CD4-positive, alpha-beta memory T cell (primary cell): ENCODE data around the gene SLC6A18. TPM values are rescaled to one million over a fixed set of nuclear protein-coding genes. Genes with fewer than 3 reads are reported as not detected.

ENCODE experiments used
- CTCF ChIA-PET: fragments of 350-600 bp; sonication (Branson Sonifier 250); formaldehyde crosslinking; loops from one replicate; lab custom pipeline; 2021; ENCODE audit warnings: inconsistent platforms; ENCODE audit not compliant: partially characterized antibody; lab: Charles Lee
- POLR2A ChIA-PET: fragments of 350-600 bp; sonication (Branson Sonifier 250); formaldehyde crosslinking; loops from one replicate; lab custom pipeline; 2021; ENCODE audit not compliant: partially characterized antibody; lab: Charles Lee
- DNase-seq, 5 donors: peaks; one replicate each; pipeline versions ENCODE4 v3.0.0 to v3.0.0-alpha.2; 2020 to 2022; ENCODE audit warnings: mixed read lengths in 1 of 5
- H3K27ac ChIP-seq: one replicate; pipeline ENCODE4 v1.7.0; 2013; ENCODE audit warnings: low read depth, low read length
- H3K27me3 ChIP-seq: 2 replicates; pipeline ENCODE4 v1.7.0; 2013; ENCODE audit warnings: mild to moderate bottlenecking, low read length, moderate library complexity; ENCODE audit not compliant: insufficient read depth
- H3K36me3 ChIP-seq: 2 replicates; pipeline ENCODE4 v1.7.0; 2013; ENCODE audit warnings: mild to moderate bottlenecking, low read length, moderate library complexity; ENCODE audit not compliant: insufficient read depth
- H3K4me1 ChIP-seq: 2 replicates; pipeline ENCODE4 v1.7.0; 2013; ENCODE audit warnings: mild to moderate bottlenecking, low read length, moderate library complexity; ENCODE audit not compliant: insufficient read depth
- H3K4me3 ChIP-seq, 2 donors: one replicate each; pipeline ENCODE4 v1.7.0; 2013; ENCODE audit warnings: low read length in 2 of 2, mild to moderate bottlenecking in 1 of 2
- H3K9me3 ChIP-seq, 2 donors: one replicate each; pipeline ENCODE4 v1.7.0; 2013; ENCODE audit warnings: low read length in 2 of 2, control low read depth in 1 of 2; ENCODE audit not compliant: control insufficient read depth in 1 of 2
- H3K27ac Mint-ChIP-seq, 7 donors: one replicate each; pipeline ENCODE4 v1.8.0; 2020 to 2021; ENCODE audit warnings: mixed read lengths in 7 of 7, mild to moderate bottlenecking in 6 of 7, inconsistent platforms in 3 of 7, moderate library complexity in 3 of 7
- H3K27me3 Mint-ChIP-seq, 2 donors: one replicate each; pipeline ENCODE4 v1.8.0; 2020 to 2021; ENCODE audit warnings: mixed read lengths in 2 of 2
- H3K36me3 Mint-ChIP-seq, 2 donors: one replicate each; pipeline ENCODE4 v1.8.0; 2020 to 2021; ENCODE audit warnings: mixed read lengths in 2 of 2, inconsistent platforms in 1 of 2, mild to moderate bottlenecking in 1 of 2
- H3K4me1 Mint-ChIP-seq, 4 donors: one replicate each; pipeline ENCODE4 v1.8.0; 2020 to 2021; ENCODE audit warnings: mixed read lengths in 4 of 4, mild to moderate bottlenecking in 1 of 4
- H3K4me3 Mint-ChIP-seq, 8 donors: one replicate each; pipeline ENCODE4 v1.8.0; 2020 to 2021; ENCODE audit warnings: mixed read lengths in 8 of 8, mild to moderate bottlenecking in 7 of 8, moderate library complexity in 6 of 8, inconsistent platforms in 3 of 8
- H3K9me3 Mint-ChIP-seq, 8 donors: one replicate each; pipeline ENCODE4 v1.8.0; 2020 to 2021; ENCODE audit warnings: mixed read lengths in 8 of 8, mild to moderate bottlenecking in 5 of 8, inconsistent platforms in 3 of 8, moderate library complexity in 1 of 8
- intact Hi-C: fragments of 100-400 bp; cut with micrococcal nuclease; formaldehyde crosslinking; loops from one replicate; pipeline ENCODE4 v1.15.1; 2023
- polyA plus RNA-seq, 2 donors: library from polyadenylated mRNA; unstranded; fragments of 300-500 nt; fragmentation: Illumina TruSeq; gene quantifications; one replicate each; pipeline ENCODE4 v1.2.3, GENCODE V29; 2021
- total RNA-seq, 2 experiments: library from RNA; stranded (reverse); gene quantifications; one replicate each; pipeline ENCODE4 v1.2.3, GENCODE V29; 2021

SLC6A18 gene
- total and polyA plus RNA-seq, 4 experiments from 2014 or later: not detected

DNA sequence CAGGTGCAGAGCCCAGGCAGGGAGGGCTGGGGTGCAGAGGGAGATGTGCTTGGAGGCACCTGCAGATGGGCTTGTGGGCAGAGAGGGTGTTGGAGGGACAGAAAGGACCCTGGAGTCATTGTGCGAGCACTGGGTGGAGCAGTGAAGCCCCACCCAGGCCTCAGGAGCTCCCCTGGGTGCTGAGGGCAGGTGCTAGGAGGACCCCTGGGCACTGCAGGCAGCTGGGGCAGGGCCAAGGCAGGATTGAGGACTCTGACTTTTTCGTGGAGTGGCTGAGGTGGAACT lies 10.3 kb upstream of the SLC6A18 start:
- peaks cover 0 to 3% (median 0%) of the 10 kb centered on the region in 8 donors for H3K9me3 Mint-ChIP-seq
- no peak overlapping the region for H3K4me3 Mint-ChIP-seq
- Histone ChIP-seq H3K4me3 (no peak overlapping the region), H3K27ac (no peak overlapping the region), H3K9me3 (no peaks in the 10 kb centered on the region), H3K36me3 (no peaks in the 10 kb centered on the region), H3K27me3 (no peaks in the 10 kb centered on the region), H3K4me1 (no peaks in the 10 kb centered on the region)
- CTCF ChIA-PET: interaction anchor here (1.6 kb wide), 1 partner anchor 47 kb away, joined by 4 read pairs; no protein-coding TSS in a partner anchor
- H3K27ac Mint-ChIP-seq: no peak overlapping the region
- H3K4me1 Mint-ChIP-seq: no peaks in the 10 kb centered on the region
- intact Hi-C loops: no loop called here
- no peaks in the 10 kb centered on the region for H3K36me3 Mint-ChIP-seq
- POLR2A ChIA-PET: no interaction called here
- DNase-seq: no peak
- H3K27me3 Mint-ChIP-seq: no peaks in the 10 kb centered on the region

DNA sequence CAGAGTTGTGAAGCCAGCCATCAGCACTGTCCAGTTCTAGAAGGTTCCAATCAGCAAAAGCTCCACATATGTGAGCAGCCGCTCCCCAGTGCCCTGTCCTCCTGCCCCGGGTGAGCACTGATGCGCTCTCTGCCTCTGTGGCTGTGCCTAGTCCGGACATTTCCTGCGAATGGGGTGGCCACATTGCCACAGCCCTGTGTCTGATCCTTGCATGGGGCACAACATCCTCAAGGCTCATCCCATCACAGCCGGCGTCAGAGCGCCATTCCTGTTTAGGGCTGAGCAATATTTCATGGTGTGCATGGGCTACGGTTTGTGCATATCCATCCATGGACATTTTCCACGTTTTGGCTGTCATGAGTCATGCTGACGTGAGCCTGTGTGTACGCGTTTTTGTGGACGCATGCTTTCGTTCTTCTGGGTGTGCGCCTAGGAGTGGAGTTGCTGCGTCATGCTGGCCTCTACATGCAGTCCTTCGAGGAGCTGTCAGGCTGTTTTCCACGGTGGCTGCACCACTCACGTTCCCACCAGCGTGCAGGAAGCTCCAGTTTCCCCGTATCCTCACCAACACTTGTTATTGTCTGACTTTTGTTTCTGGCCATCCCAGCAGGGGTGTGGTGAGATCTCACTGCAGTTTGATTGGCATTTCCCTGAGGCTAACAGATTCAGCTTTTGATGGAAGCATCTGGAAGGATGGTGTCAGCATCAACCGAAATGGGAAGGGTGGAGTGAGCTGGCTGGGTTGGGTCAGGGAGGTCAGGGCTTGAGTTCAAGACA lies 9.7 kb upstream of the SLC6A18 start:
- Histone ChIP-seq H3K36me3 (no peaks in the 10 kb centered on the region), H3K4me1 (no peaks in the 10 kb centered on the region), H3K9me3 (no peaks in the 10 kb centered on the region), H3K27me3 (no peaks in the 10 kb centered on the region), H3K27ac (no peak overlapping the region), H3K4me3 (no peak overlapping the region)
- peaks cover 0 to 3% (median 0%) of the 10 kb centered on the region in 8 donors for H3K9me3 Mint-ChIP-seq
- H3K27ac Mint-ChIP-seq: no peak overlapping the region
- no peak overlapping the region for H3K4me3 Mint-ChIP-seq
- no peak for DNase-seq
- intact Hi-C loops: no loop called here
- ChIA-PET POLR2A (no interaction called here), CTCF (no interaction called here)
- no peaks in the 10 kb centered on the region for H3K27me3 Mint-ChIP-seq
- no peaks in the 10 kb centered on the region for H3K36me3 Mint-ChIP-seq
- no peaks in the 10 kb centered on the region for H3K4me1 Mint-ChIP-seq

DNA sequence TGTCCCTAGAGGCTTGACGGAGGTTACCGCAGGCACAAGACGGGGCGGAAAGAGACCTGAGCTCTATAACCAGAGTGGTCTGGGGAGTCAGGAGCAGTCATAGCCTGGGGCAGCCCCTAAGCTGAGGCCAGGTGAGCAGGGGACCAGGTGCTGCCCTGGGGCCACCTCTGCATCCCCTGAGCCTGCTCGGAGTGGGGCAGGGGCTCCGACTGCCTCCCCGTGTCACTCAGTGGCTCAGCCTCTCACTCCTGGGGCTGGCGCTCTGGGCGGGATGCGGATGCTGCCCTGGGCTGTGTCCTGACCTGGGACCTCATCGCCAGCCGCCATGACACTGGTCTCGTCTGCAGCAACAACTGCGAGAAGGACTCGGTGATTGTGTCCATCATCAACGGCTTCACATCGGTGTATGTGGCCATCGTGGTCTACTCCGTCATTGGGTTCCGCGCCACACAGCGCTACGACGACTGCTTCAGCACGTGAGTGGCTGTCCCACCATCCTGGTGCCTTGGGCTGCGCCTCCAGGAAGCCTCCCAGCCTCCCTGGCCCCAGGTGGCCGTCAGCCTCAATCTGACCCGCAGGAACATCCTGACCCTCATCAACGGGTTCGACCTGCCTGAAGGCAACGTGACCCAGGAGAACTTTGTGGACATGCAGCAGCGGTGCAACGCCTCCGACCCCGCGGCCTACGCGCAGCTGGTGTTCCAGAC lies 8.8 kb upstream of the SLC6A18 start:
- intact Hi-C loops: no loop called here

DNA sequence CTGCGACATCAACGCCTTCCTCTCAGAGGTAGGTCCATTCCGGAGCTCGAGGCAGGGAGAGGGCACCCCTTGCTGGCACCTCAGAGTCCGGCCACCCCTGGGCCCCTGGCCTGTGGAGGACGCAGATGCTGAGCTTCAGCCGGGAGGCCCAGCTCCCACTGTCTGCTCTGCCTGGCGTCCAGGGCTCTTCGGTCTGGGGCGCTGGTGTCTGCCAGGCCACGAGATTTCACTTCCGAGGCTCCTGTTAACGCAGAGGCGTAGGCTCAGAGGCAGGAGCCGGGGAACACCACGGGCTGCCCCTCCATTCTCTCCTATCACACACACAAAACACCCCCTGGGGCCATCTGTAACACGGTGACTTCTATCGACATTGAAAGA lies 8.3 kb upstream of the SLC6A18 start:
- Histone ChIP-seq H3K27ac (no peak overlapping the region), H3K36me3 (no peaks in the 10 kb centered on the region), H3K4me3 (no peak overlapping the region), H3K27me3 (no peaks in the 10 kb centered on the region), H3K4me1 (no peaks in the 10 kb centered on the region), H3K9me3 (no peaks in the 10 kb centered on the region)
- intact Hi-C loops: no loop called here
- Mint-ChIP-seq H3K27ac (no peak overlapping the region), H3K27me3 (no peaks in the 10 kb centered on the region), H3K9me3 (peaks cover 0 to 3% (median 0%) of the 10 kb centered on the region in 8 donors), H3K4me3 (peak overlapping the region in 1 of 8 donors; percentile 20), H3K4me1 (no peaks in the 10 kb centered on the region), H3K36me3 (no peaks in the 10 kb centered on the region)
- no peak for DNase-seq
- ChIA-PET POLR2A (no interaction called here), CTCF (no interaction called here)

More for the DNA sequence above, 8.8 kb upstream of the SLC6A18 start:
- Mint-ChIP-seq H3K9me3 (peaks cover 0 to 3% (median 0%) of the 10 kb centered on the region in 8 donors), H3K36me3 (no peaks in the 10 kb centered on the region), H3K27me3 (no peaks in the 10 kb centered on the region), H3K4me3 (no peak overlapping the region), H3K27ac (no peak overlapping the region), H3K4me1 (no peaks in the 10 kb centered on the region)
- no peak for DNase-seq
- no peak overlapping the region for H3K4me3 ChIP-seq
- H3K27me3 ChIP-seq: no peaks in the 10 kb centered on the region
- H3K27ac ChIP-seq: no peak overlapping the region
- no peaks in the 10 kb centered on the region for H3K9me3 ChIP-seq
- POLR2A ChIA-PET: no interaction called here
- H3K4me1 ChIP-seq: no peaks in the 10 kb centered on the region
- no peaks in the 10 kb centered on the region for H3K36me3 ChIP-seq
- CTCF ChIA-PET: no interaction called here

DNA sequence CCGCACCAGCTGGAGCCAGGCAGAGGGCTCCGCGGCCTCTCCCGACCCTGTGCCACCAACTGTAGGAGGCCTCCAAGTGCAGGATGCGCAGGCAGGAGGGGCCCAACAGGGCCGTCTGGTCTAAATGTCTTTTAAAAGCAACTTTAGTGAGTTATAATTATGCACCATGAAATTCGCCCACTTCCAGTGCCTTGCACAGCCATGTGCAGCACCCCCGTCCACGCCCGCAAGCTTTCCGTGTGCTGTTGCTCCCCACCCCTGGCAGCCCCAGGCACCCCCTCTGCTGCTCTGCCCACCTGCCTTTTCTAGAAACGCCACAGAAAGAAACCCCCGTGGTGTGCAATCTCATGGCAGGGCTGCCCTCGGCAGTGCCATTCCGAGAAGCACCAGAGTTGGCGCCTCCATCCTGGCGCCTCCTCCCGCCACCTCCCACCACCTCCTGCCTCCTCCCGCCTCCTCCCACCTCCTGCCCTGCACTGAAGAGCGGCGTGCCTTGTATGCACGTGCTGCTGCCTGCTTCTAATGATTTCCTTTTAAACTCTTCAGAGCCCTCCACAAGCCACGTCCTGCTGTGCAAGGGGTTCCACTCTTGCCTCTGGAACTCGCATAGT lies 7.5 kb upstream of the SLC6A18 start:
- ChIA-PET POLR2A (no interaction called here), CTCF (no interaction called here)
- no peak overlapping the region for H3K4me3 ChIP-seq
- H3K4me1 ChIP-seq: no peaks in the 10 kb centered on the region
- H3K27me3 Mint-ChIP-seq: no peaks in the 10 kb centered on the region
- H3K36me3 ChIP-seq: no peaks in the 10 kb centered on the region
- H3K27me3 ChIP-seq: no peaks in the 10 kb centered on the region
- no peaks in the 10 kb centered on the region for H3K36me3 Mint-ChIP-seq
- H3K27ac ChIP-seq: no peak overlapping the region
- H3K27ac Mint-ChIP-seq: no peak overlapping the region
- H3K4me1 Mint-ChIP-seq: no peaks in the 10 kb centered on the region
- H3K9me3 ChIP-seq: no peaks in the 10 kb centered on the region
- peaks cover 0 to 3% (median 0%) of the 10 kb centered on the region in 8 donors for H3K9me3 Mint-ChIP-seq
- DNase-seq: no peak
- intact Hi-C loops: no loop called here
- no peak overlapping the region for H3K4me3 Mint-ChIP-seq

DNA sequence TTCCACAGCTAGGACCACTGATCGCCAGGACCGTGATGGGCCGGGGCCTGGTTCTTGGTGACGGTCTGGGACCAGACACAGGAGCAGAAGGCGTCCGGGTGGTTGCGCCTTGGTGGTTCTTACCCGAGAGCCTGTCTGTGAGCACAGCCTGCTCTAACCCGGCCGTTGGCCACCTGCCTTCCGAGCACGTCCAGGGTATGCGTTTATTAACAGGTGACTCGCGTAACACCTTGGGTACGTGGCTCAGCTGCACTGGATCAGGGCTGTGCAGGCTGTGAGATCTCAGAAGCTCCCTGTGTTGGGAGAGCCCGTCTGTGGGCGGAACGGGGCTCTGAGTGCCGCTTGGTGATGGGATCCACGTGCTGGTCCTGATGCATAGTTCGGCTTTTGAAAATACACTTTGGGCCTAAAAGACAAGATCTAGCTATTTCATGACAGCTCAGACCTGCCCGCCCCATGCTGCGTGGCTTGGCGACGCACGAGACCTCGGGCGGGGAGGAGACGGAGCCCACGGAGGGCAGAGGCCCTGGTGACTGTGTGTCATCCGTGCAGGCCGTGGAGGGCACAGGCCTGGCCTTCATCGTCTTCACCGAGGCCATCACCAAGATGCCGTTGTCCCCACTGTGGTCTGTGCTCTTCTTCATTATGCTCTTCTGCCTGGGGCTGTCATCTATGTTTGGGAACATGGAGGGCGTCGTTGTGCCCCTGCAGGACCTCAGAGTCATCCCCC lies 6.7 kb upstream of the SLC6A18 start:
- H3K27me3 ChIP-seq: no peaks in the 10 kb centered on the region
- no peak overlapping the region for H3K27ac ChIP-seq
- no peak overlapping the region for H3K4me3 Mint-ChIP-seq
- CTCF ChIA-PET: no interaction called here
- H3K9me3 Mint-ChIP-seq: peaks cover 0 to 3% (median 0%) of the 10 kb centered on the region in 8 donors
- DNase-seq: no peak
- H3K27me3 Mint-ChIP-seq: no peaks in the 10 kb centered on the region
- no peaks in the 10 kb centered on the region for H3K4me1 ChIP-seq
- H3K4me3 ChIP-seq: no peak overlapping the region
- intact Hi-C loops: no loop called here
- H3K4me1 Mint-ChIP-seq: no peaks in the 10 kb centered on the region
- H3K36me3 ChIP-seq: no peaks in the 10 kb centered on the region
- POLR2A ChIA-PET: no interaction called here
- no peaks in the 10 kb centered on the region for H3K9me3 ChIP-seq
- no peaks in the 10 kb centered on the region for H3K36me3 Mint-ChIP-seq
- no peak overlapping the region for H3K27ac Mint-ChIP-seq
